Activated CD8-positive, alpha-beta T cell treated with anti-CD3 and anti-CD28 coated beads, Interleukin-2, amount 10 ng/mL, durations not matched to agents 7 days and 5 days (primary cell): Measurements from ENCODE around the gene SLC1A2. TPM values are rescaled to one million over a fixed set of nuclear protein-coding genes. Genes with fewer than 3 reads are reported as not detected.

Experiments used
- ATAC-seq: fragments of 150-1000 bp; cut with Tn5 transposase; one replicate; pipeline ENCODE4 v1.10.0; 2021; ENCODE audit warnings: moderate library complexity
- CTCF ChIA-PET: fragments of 350-600 bp; sonication (Branson Sonifier 250); formaldehyde crosslinking; loops from one replicate; lab custom pipeline; 2021; ENCODE audit warnings: antibody characterized with exemption; lab: Charles Lee
- POLR2A ChIA-PET: fragments of 350-600 bp; sonication (Branson Sonifier 250); formaldehyde crosslinking; loops from one replicate; lab custom pipeline; 2021; ENCODE audit warnings: antibody characterized with exemption; lab: Charles Lee
- DNase-seq: peaks from one replicate; pipeline ENCODE4 v3.0.0-alpha.2; 2020
- H3K27ac Mint-ChIP-seq: one replicate; pipeline ENCODE4 v1.8.0; 2021; ENCODE audit warnings: mild to moderate bottlenecking, mixed read lengths
- H3K27me3 Mint-ChIP-seq: one replicate; pipeline ENCODE4 v1.8.0; 2021; ENCODE audit warnings: low read depth, mixed read lengths
- H3K36me3 Mint-ChIP-seq: one replicate; pipeline ENCODE4 v1.8.0; 2021; ENCODE audit warnings: low read depth, mixed read lengths
- H3K4me1 Mint-ChIP-seq: one replicate; pipeline ENCODE4 v1.8.0; 2021; ENCODE audit warnings: low read depth, mixed read lengths
- H3K4me3 Mint-ChIP-seq: one replicate; pipeline ENCODE4 v1.8.0; 2021; ENCODE audit warnings: mild to moderate bottlenecking, mixed read lengths
- H3K9me3 Mint-ChIP-seq: one replicate; pipeline ENCODE4 v1.8.0; 2022; ENCODE audit warnings: mixed read lengths; ENCODE audit not compliant: insufficient read depth
- total RNA-seq, 2 experiments: library from RNA; stranded (reverse); gene quantifications; one replicate each; pipeline ENCODE4 v1.2.3, GENCODE V29; 2021

The SLC1A2 gene
- total RNA-seq, 2 experiments from 2014 or later, result not detected

DNA sequence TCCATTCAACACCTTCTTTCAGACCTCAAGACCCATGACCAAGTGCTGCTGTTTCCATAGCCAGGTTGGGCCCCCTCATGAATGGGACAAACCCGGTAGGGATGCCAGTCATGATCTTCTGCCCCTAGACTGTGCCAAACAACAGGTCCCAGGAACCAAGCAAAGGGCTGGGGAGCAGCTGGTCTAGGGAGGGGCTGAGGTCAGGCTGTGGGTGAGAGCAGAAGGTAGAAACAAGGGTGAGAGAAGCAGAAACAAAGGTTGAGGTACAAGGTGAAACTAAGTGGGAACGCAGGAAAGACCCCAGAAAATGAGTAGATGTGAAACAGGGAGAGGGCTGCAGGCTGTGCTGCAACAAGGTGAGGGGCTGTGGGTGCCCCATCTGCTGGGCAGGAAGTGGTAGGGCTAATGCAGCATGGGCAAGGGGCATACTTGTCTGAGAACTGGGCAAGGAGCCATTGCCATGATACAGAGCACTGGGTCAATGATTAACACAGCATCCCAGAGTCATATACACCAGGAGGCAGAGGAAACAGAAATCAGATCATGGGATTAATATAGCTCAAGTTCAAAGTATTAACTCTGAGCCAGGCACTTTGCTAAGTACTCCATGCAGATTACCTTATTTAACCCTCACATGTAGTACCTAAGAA, 45.9 kb downstream of the SLC1A2 start:
- H3K9me3 Mint-ChIP-seq, result no peaks in the 10 kb centered on the region
- peaks cover 2% of the 10 kb centered on the region for H3K27me3 Mint-ChIP-seq
- POLR2A ChIA-PET, result interaction anchor here (0.6 to 1.9 kb wide), 2 partner anchors 9 to 24 kb away, joined by 3 to 4 read pairs; no protein-coding TSS in a partner anchor
- H3K36me3 Mint-ChIP-seq, result no peaks in the 10 kb centered on the region
- peaks cover 6% of the 10 kb centered on the region for H3K4me1 Mint-ChIP-seq
- ATAC-seq (no peak), DNase-seq (no peak)
- CTCF ChIA-PET, result no interaction called here
- no peak overlapping the region for H3K27ac Mint-ChIP-seq
- H3K4me3 Mint-ChIP-seq, result no peak overlapping the region

DNA sequence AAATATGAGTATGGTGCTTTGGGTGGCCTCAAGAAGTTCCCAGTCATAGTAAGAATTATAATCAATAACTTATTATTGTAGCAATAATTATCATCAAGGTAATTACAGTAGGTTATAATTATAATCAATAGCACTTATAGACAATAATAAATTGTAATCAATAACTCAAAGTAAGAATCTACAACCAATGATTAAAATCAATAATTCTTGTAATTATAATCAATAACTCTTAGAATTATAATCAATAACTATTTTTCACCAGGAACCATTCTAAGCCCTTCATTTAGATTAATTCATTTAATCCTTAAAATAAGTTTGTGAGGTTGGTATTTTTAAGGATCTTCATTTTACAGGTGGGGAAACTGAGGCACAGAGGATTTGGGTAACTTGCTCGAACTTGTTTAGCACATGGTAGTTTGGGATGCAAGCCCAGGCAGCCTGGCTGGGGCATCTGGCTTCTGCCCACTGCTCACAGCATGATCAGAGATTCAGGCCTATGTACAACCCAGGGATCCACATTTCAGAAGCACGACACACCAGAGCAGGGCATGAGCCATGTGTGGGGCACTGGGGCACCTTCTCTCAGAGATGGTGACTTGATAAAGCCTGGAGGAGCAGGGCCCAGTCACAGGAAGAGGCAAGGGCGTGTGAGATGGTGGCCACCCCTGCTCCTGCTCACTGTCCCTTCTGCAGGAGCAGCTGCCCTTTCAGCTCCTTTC, 46.6 kb downstream of the SLC1A2 start:
- H3K27ac Mint-ChIP-seq, result no peak overlapping the region
- no peaks in the 10 kb centered on the region for H3K9me3 Mint-ChIP-seq
- no peak overlapping the region for H3K4me3 Mint-ChIP-seq

DNA sequence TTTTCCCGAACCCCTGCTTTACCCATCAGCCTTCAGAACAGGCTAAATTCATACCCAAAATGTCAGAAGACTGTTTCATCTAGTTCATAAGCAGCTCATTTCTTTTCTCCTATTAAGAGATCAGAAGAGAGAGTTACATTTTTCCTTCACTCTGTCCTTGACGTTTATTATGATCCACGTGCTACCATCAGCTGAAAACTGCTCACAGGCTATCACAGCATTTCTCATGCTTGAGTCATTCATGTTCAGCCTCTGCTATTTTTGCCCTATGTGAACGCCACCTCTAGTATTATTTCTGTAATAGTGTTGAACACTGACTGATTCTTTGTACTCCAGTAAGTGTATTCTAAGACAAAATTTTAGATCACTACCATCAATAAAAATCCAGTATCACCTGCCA, 51.9 kb downstream of the SLC1A2 start:
- no peaks in the 10 kb centered on the region for H3K36me3 Mint-ChIP-seq
- peaks cover 17% of the 10 kb centered on the region for H3K27me3 Mint-ChIP-seq
- POLR2A ChIA-PET, result no interaction called here

More for the DNA sequence above, 46.6 kb downstream of the SLC1A2 start:
- CTCF ChIA-PET, result no interaction called here
- H3K27me3 Mint-ChIP-seq, result peaks cover 6% of the 10 kb centered on the region
- peaks cover 6% of the 10 kb centered on the region for H3K4me1 Mint-ChIP-seq
- ATAC-seq, result no peak
- DNase-seq, result no peak
- POLR2A ChIA-PET, result interaction anchor here (0.6 to 1.9 kb wide), 2 partner anchors 9 to 23 kb away, joined by 3 to 4 read pairs; no protein-coding TSS in a partner anchor
- H3K36me3 Mint-ChIP-seq, result no peaks in the 10 kb centered on the region

DNA sequence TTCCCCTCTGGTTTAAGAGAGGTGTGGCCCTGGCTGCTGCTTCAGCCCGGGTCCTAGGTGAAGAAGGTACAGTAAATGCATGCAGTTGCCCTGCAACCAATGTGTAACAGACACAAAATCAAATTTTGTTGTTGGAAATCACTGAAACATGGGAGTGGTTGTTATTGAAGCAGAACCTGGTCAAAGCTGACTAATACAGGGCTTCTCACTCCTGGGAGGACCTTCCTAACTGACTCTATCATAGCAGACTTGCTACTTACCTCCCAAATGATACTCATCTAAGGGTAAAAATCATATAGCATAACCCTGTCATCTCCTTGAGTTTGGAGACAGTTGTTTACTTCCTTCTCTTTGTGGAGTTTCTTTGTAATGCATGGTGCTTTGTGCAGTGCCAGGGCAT, 52.6 kb downstream of the SLC1A2 start:
- no peaks in the 10 kb centered on the region for H3K9me3 Mint-ChIP-seq
- H3K36me3 Mint-ChIP-seq, result no peaks in the 10 kb centered on the region
- no peak overlapping the region for H3K4me3 Mint-ChIP-seq
- ATAC-seq, result no peak
- H3K27ac Mint-ChIP-seq, result no peak overlapping the region
- ChIA-PET POLR2A (interaction anchor here (0.7 kb wide), 1 partner anchor 222 kb away, joined by 3 read pairs; no protein-coding TSS in a partner anchor), CTCF (interaction anchor here (0.7 kb wide), 1 partner anchor 62 kb away, joined by 3 read pairs; no protein-coding TSS in a partner anchor)
- H3K4me1 Mint-ChIP-seq, result no peaks in the 10 kb centered on the region
- no peak for DNase-seq
- H3K27me3 Mint-ChIP-seq, result peaks cover 17% of the 10 kb centered on the region

More for the DNA sequence above, 51.9 kb downstream of the SLC1A2 start:
- no peaks in the 10 kb centered on the region for H3K4me1 Mint-ChIP-seq
- DNase-seq (no peak), ATAC-seq (no peak)
- CTCF ChIA-PET, result interaction anchor here (0.7 to 1.0 kb wide), 2 partner anchors 62 kb away, joined by 3 read pairs; no protein-coding TSS in a partner anchor
- H3K9me3 Mint-ChIP-seq, result no peaks in the 10 kb centered on the region
- H3K27ac Mint-ChIP-seq, result no peak overlapping the region
- H3K4me3 Mint-ChIP-seq, result no peak overlapping the region

DNA sequence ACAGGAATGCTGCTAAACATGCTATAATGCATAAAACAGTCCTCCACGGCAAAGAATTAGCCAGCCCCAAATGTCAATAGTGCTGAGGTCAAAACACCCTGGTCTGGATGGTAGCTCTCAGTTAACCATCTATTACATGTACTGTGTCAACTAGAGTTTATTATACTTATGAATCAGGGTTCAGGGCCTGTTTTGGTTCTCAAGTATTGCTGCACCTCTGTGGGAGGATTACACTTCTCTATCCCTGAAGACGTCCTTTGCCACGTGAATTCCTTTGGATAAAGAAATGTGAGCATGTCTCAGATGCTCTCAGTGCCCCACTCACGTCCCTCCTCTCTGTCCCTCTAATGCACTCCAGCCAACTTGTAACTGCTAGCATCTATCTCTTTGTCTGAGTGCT, 53.4 kb downstream of the SLC1A2 start:
- Mint-ChIP-seq H3K4me3 (no peak overlapping the region), H3K4me1 (no peaks in the 10 kb centered on the region), H3K27me3 (peaks cover 17% of the 10 kb centered on the region), H3K9me3 (no peaks in the 10 kb centered on the region), H3K27ac (no peak overlapping the region), H3K36me3 (no peaks in the 10 kb centered on the region)
- ATAC-seq, result no peak
- ChIA-PET POLR2A (no interaction called here), CTCF (no interaction called here)
- DNase-seq, result no peak

DNA sequence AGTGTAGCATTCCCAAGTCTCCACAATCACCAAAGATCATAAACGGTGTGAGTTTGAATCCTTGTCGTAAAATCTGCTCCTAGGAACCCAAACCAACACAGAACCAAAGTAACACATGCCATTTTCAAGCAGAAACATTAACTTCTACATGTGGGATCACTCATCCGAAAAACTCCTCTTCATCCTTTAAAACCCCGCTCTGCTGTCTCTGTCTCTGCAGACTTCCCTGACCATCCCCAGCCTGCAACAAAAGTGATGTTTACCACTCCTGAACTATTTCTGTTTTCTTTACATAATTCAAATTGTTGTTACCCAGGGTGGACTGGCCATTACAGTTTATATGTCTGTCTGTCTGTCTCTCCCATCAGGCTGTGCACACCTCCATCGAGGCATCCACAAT, 54.0 kb downstream of the SLC1A2 start:
- no peak for DNase-seq
- Mint-ChIP-seq H3K27ac (no peak overlapping the region), H3K4me1 (no peaks in the 10 kb centered on the region), H3K4me3 (no peak overlapping the region), H3K36me3 (no peaks in the 10 kb centered on the region), H3K27me3 (peaks cover 17% of the 10 kb centered on the region), H3K9me3 (no peaks in the 10 kb centered on the region)
- no peak for ATAC-seq
- ChIA-PET POLR2A (no interaction called here), CTCF (interaction anchor here (1.0 kb wide), 1 partner anchor 38 kb away, joined by 3 read pairs; no protein-coding TSS in a partner anchor)

DNA sequence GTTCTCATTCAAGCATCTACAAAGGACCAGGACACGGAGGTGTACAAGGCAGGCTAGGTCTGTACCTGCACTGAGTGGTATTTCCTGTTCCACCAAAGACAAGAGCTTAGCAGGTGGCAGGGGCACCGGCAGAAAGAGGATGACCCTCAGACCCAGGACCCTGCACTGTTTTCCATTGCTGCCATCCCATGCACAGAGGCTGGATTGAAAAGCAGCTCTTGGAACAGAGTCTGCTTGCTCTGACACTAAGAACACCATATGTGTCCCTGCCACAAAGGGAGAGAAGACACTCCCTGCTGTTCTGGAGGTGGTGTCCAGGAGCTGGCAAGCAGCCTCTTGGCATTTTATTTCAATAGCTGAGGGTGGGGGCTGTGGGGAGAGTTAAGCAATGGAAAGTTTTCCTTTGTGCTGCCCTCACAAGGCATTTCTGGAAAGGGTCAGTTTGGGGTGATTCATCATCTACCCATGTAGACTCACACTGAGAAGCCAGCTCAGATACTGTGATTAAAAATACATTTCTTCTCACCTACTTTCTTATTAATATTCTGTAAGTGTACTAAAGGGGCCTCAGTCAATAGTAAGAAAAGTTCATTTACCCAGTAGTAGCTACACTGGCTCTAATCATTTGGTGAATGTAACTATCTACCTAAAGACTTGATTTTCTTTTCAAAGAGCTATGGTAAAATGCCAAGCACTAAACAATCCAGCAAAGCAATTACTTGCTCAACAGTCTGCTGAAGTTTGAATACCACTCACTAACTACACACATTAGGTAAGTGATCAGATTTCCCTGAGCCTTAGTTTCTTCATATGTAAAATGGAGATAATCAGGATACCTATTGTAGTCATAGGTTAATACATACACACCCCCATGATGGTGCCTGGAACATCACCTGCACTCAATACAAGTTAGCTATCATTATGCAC, 55.2 kb downstream of the SLC1A2 start:
- Mint-ChIP-seq H3K27ac (no peak overlapping the region), H3K27me3 (peaks cover 17% of the 10 kb centered on the region), H3K4me1 (no peaks in the 10 kb centered on the region), H3K36me3 (no peaks in the 10 kb centered on the region), H3K4me3 (no peak overlapping the region), H3K9me3 (no peaks in the 10 kb centered on the region)
- DNase-seq (no peak), ATAC-seq (no peak)
- CTCF ChIA-PET, result interaction anchor here (0.7 to 1.4 kb wide), 4 partner anchors 8 to 438 kb away, joined by 3 to 5 read pairs (median 3); no protein-coding TSS in a partner anchor
- POLR2A ChIA-PET, result no interaction called here

DNA sequence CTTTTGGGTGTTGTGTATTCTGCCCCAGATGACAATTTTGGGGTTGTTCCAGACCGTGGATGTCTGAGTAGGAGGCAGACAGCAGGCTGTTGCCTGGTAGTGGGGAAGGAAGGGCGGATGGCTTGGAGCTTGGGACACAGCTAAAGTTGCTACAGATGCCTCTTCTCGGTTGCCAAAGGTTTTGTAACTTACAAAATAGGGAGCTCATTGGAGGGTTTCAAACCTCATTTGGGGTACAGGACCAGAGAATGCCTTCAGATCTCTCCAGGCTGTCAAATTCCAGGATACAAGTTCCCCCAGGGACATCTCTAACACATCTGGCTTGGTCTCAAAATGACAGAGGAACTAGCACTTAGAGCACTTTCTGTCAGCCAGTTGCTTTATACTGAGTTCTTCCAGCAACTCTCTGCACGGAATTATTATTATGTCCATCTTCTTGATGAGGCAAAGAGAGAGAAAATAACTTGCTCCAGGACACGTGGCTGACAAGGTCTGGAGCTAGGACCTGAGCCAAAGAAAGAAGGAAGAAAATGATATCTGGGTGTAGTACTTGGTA, 56.0 kb downstream of the SLC1A2 start:
- no peaks in the 10 kb centered on the region for H3K4me1 Mint-ChIP-seq
- ATAC-seq (no peak), DNase-seq (no peak)
- POLR2A ChIA-PET, result no interaction called here
- CTCF ChIA-PET, result no interaction called here
- no peak overlapping the region for H3K27ac Mint-ChIP-seq
- H3K4me3 Mint-ChIP-seq, result no peak overlapping the region
- H3K36me3 Mint-ChIP-seq, result no peaks in the 10 kb centered on the region
- H3K27me3 Mint-ChIP-seq, result peaks cover 19% of the 10 kb centered on the region
- no peaks in the 10 kb centered on the region for H3K9me3 Mint-ChIP-seq

DNA sequence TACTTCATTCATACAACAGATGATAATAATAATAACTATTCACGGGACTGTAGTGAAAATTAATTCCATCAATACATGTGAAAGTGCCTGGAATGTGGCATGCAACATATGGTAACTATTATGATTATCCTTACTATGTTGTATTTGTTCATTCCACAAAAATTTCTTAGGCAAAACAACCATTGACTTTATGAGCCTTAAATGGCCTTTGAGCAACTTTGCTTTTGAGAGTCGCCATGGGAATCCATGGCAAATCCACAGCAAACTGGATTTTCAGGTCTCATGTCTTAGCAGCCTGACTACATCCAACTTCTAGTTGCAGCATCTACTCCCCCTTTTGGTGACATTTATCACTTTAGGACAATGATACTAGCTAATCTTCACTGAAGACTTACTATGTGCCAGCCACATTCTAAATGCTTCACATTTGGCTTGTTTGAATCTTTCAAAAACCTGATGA, 56.8 kb downstream of the SLC1A2 start:
- Mint-ChIP-seq H3K4me3 (no peak overlapping the region), H3K27ac (no peak overlapping the region), H3K9me3 (no peaks in the 10 kb centered on the region), H3K27me3 (peaks cover 16% of the 10 kb centered on the region), H3K4me1 (no peaks in the 10 kb centered on the region), H3K36me3 (no peaks in the 10 kb centered on the region)
- ChIA-PET POLR2A (no interaction called here), CTCF (no interaction called here)
- ATAC-seq, result no peak
- no peak for DNase-seq

DNA sequence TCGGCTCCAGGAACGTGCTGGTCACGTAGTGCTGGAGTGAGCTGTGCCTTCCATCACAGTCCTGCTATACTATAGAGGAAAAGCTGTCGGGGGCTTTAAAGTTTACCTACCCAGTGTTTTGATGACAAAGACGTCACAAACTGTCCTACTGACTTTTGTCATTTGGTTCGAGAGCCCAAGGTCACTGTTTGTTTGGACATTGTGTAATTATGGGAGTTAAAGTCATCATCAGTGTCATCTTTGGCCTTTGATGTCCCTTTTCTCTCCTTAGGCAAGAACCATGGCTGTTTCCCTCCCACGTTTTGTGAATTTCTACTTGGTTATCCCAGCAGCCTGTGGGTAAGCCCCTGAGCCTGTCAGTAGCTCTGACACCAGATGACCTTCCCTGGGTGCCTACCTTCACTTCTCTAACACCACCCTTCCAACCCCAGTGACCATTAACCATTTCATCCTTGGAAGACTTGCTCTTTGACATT, 59.3 kb downstream of the SLC1A2 start:
- H3K9me3 Mint-ChIP-seq, result no peaks in the 10 kb centered on the region
- H3K36me3 Mint-ChIP-seq, result no peaks in the 10 kb centered on the region
- H3K27ac Mint-ChIP-seq, result no peak overlapping the region
- H3K4me3 Mint-ChIP-seq, result no peak overlapping the region
- H3K4me1 Mint-ChIP-seq, result peaks cover 9% of the 10 kb centered on the region
- ChIA-PET POLR2A (no interaction called here), CTCF (interaction anchor here (0.9 kb wide), 1 partner anchor 14 kb away, joined by 3 read pairs; no protein-coding TSS in a partner anchor)
- no peak for ATAC-seq
- H3K27me3 Mint-ChIP-seq, result peaks cover 8% of the 10 kb centered on the region
- DNase-seq, result no peak
